Naive thymus-derived CD4-positive, alpha-beta T cell (primary cell): ENCODE data around the gene RGS6. TPM values are rescaled to one million over a fixed set of nuclear protein-coding genes. Genes with fewer than 3 reads are reported as not detected.

Experiments used
- ATAC-seq: fragments of 150-1000 bp; cut with Tn5 transposase; 2 replicates; pipeline ENCODE4 v1.10.0; 2021; ENCODE audit warnings: mild to moderate bottlenecking, moderate library complexity
- CTCF ChIA-PET: fragments of 350-600 bp; sonication (Branson Sonifier 250); formaldehyde crosslinking; loops from one replicate; lab custom pipeline; 2021; ENCODE audit warnings: antibody characterized with exemption; lab: Charles Lee
- POLR2A ChIA-PET: fragments of 350-600 bp; sonication (Branson Sonifier 250); formaldehyde crosslinking; loops from one replicate; lab custom pipeline; 2021; ENCODE audit warnings: antibody characterized with exemption, inconsistent platforms; lab: Charles Lee
- DNase-seq, 9 donors: peaks; one replicate each; pipeline versions ENCODE4 v3.0.0 to v3.0.0-alpha.2; 2020 to 2022; ENCODE audit warnings: mixed read lengths in 1 of 9
- H3K27ac ChIP-seq: one replicate; pipeline ENCODE4 v1.7.0; 2013; ENCODE audit warnings: mild to moderate bottlenecking, low read depth, low read length, moderate library complexity
- H3K27me3 ChIP-seq, 2 donors: one replicate each; pipeline ENCODE4 v1.7.0; 2013; ENCODE audit warnings: low read length in 2 of 2, mild to moderate bottlenecking in 2 of 2, moderate library complexity in 2 of 2; ENCODE audit not compliant: control insufficient read depth in 2 of 2, insufficient read depth in 2 of 2
- H3K36me3 ChIP-seq, 3 experiments: 1 replicate in 2 of 3; 2 replicates in 1 of 3; pipeline ENCODE4 v1.7.0; 2013; ENCODE audit warnings: low read length in 3 of 3, mild to moderate bottlenecking in 3 of 3, moderate library complexity in 1 of 3; ENCODE audit not compliant: insufficient read depth in 3 of 3, control insufficient read depth in 2 of 3
- H3K4me1 ChIP-seq, 2 donors: one replicate each; pipeline ENCODE4 v1.7.0; 2013; ENCODE audit warnings: low read length in 2 of 2, mild to moderate bottlenecking in 2 of 2, moderate library complexity in 1 of 2; ENCODE audit not compliant: control insufficient read depth in 2 of 2, insufficient read depth in 2 of 2
- H3K4me3 ChIP-seq: 2 replicates; pipeline ENCODE4 v1.7.0; 2013; ENCODE audit warnings: mild to moderate bottlenecking, low read length
- H3K9me3 ChIP-seq, 3 experiments: 1 replicate in 2 of 3; 2 replicates in 1 of 3; pipeline ENCODE4 v1.7.0; 2013; ENCODE audit warnings: low read length in 3 of 3; ENCODE audit not compliant: control insufficient read depth in 2 of 3
- H3K27ac Mint-ChIP-seq, 9 donors: one replicate each; pipeline ENCODE4 v1.8.0; 2020 to 2022; ENCODE audit warnings: mixed read lengths in 9 of 9, mild to moderate bottlenecking in 8 of 9, moderate library complexity in 5 of 9, inconsistent platforms in 2 of 9
- H3K27me3 Mint-ChIP-seq, 5 donors: one replicate each; pipeline ENCODE4 v1.8.0; 2021 to 2022; ENCODE audit warnings: mixed read lengths in 5 of 5, mild to moderate bottlenecking in 1 of 5
- H3K36me3 Mint-ChIP-seq, 5 donors: one replicate each; pipeline ENCODE4 v1.8.0; 2020 to 2022; ENCODE audit warnings: mixed read lengths in 5 of 5, mild to moderate bottlenecking in 3 of 5, inconsistent platforms in 1 of 5
- H3K4me1 Mint-ChIP-seq, 7 donors: one replicate each; pipeline ENCODE4 v1.8.0; 2020 to 2022; ENCODE audit warnings: mixed read lengths in 7 of 7, mild to moderate bottlenecking in 3 of 7, inconsistent platforms in 1 of 7
- H3K4me3 Mint-ChIP-seq, 10 donors: one replicate each; pipeline ENCODE4 v1.8.0; 2020 to 2022; ENCODE audit warnings: mild to moderate bottlenecking in 10 of 10, mixed read lengths in 10 of 10, moderate library complexity in 6 of 10, inconsistent platforms in 2 of 10
- H3K9me3 Mint-ChIP-seq, 11 donors: one replicate each; pipeline ENCODE4 v1.8.0; 2020 to 2022; ENCODE audit warnings: mixed read lengths in 11 of 11, mild to moderate bottlenecking in 4 of 11, inconsistent platforms in 1 of 11, moderate library complexity in 1 of 11
- intact Hi-C, 2 donors: fragments of 100-400 bp; cut with micrococcal nuclease; formaldehyde crosslinking; loops; one replicate each; pipeline ENCODE4 v1.15.1; 2023
- polyA plus RNA-seq, 2 donors: library from polyadenylated mRNA; unstranded; fragments of 300-500 nt; fragmentation: Illumina TruSeq; gene quantifications; one replicate each; pipeline ENCODE4 v1.2.3, GENCODE V29; 2021
- total RNA-seq, 6 experiments: library from RNA in 5 of 6; stranded (reverse) in 5 of 6; gene quantifications; 1 replicate in 5 of 6; 2 replicates in 1 of 6; pipeline ENCODE4 v1.2.3 and lab custom pipeline; 2021 to 2026

The RGS6 gene
- total and polyA plus RNA-seq, 7 experiments from 2014 or later, result 0.29 to 0.97 TPM; not detected in 5

DNA sequence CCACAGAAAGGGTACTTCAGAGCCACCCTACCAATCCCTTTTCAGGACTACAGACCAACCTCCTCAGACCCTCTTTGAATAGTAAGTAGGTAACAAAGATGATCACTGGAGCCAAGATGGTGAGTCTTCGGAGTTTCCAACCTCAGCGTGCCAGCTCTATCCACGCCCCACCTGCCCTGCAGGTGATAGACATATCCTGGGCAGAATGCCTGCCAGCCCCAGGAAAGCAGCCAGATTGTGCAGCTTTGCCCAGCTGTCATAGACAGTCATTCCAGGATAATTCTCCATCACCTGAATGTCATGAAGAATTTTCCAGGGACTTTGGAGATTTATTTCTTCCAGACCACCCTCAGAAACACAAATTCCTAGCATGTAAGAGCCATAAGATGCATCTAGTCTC is 434.4 kb downstream of the RGS6 start:
- Mint-ChIP-seq H3K9me3 (peaks cover 0 to 2% (median 0%) of the 10 kb centered on the region in 11 donors), H3K4me3 (no peak overlapping the region), H3K4me1 (no peaks in the 10 kb centered on the region), H3K36me3 (no peaks in the 10 kb centered on the region), H3K27me3 (peaks cover 0 to 35% (median 3%) of the 10 kb centered on the region in 5 donors), H3K27ac (no peak overlapping the region)
- no peak for ATAC-seq
- Histone ChIP-seq H3K4me3 (no peak overlapping the region), H3K9me3 (no peaks in the 10 kb centered on the region), H3K27me3 (no peaks in the 10 kb centered on the region), H3K27ac (no peak overlapping the region), H3K36me3 (no peaks in the 10 kb centered on the region), H3K4me1 (no peaks in the 10 kb centered on the region)
- DNase-seq, result no peak
- CTCF ChIA-PET, result no interaction called here
- intact Hi-C loops, result no loop called here
- POLR2A ChIA-PET, result no interaction called here

DNA sequence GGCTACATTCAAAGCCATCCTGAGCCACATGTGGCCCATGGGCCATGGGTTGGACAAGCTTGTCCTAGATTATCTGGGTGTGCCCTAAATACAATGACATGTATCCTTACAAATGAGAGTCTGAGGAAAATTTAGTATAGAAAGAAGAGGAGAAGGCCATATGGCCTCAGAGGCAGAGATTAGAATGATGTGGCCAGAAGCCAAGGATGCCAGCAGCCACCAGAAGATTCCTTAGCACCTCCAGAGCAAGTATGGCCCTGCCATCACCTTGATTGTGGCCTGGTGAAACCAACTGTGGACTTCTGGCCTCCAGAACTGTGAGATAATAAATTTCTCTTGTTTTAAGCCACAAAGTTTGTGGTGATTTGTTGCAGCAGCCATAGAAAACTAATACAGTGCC is 436.9 kb downstream of the RGS6 start:
- Histone ChIP-seq H3K4me3 (no peak overlapping the region), H3K27ac (no peak overlapping the region), H3K4me1 (no peaks in the 10 kb centered on the region), H3K27me3 (no peaks in the 10 kb centered on the region), H3K9me3 (no peaks in the 10 kb centered on the region), H3K36me3 (no peaks in the 10 kb centered on the region)
- H3K27me3 Mint-ChIP-seq, result peaks cover 8 to 36% (median 9%) of the 10 kb centered on the region in 5 donors
- no peaks in the 10 kb centered on the region for H3K4me1 Mint-ChIP-seq
- no peaks in the 10 kb centered on the region for H3K36me3 Mint-ChIP-seq
- DNase-seq (no peak), ATAC-seq (no peak)
- POLR2A ChIA-PET, result no interaction called here
- no peak overlapping the region for H3K27ac Mint-ChIP-seq
- intact Hi-C loops, result no loop called here
- no peak overlapping the region for H3K4me3 Mint-ChIP-seq
- CTCF ChIA-PET, result no interaction called here
- peaks cover 0 to 6% (median 2%) of the 10 kb centered on the region in 11 donors for H3K9me3 Mint-ChIP-seq

- Histone ChIP-seq H3K27ac (no peak overlapping the region), H3K36me3 (no peaks in the 10 kb centered on the region), H3K4me1 (no peaks in the 10 kb centered on the region), H3K27me3 (no peaks in the 10 kb centered on the region), H3K4me3 (no peak overlapping the region), H3K9me3 (peaks cover 0 to 4% (median 0%) of the 10 kb centered on the region in 3 experiments)
- Mint-ChIP-seq H3K27me3 (peaks cover 27 to 48% (median 40%) of the 10 kb centered on the region in 5 donors), H3K9me3 (peaks cover 5 to 39% (median 19%) of the 10 kb centered on the region in 11 donors), H3K36me3 (peaks cover 0 to 9% (median 4%) of the 10 kb centered on the region in 5 donors), H3K4me3 (peak overlapping the region in 1 of 10 donors; percentile 5), H3K27ac (no peak overlapping the region), H3K4me1 (peaks cover 0 to 13% (median 0%) of the 10 kb centered on the region in 7 donors)
- intact Hi-C loops, result no loop called here
- ATAC-seq (no peak), DNase-seq (no peak)
- POLR2A ChIA-PET, result no interaction called here
- CTCF ChIA-PET, result no interaction called here
Measured at GRCh38 chr14:72377016-72377415, 444.8 kb downstream of the RGS6 start.

- Mint-ChIP-seq H3K27ac (no peak overlapping the region), H3K4me3 (no peak overlapping the region), H3K36me3 (peaks cover 0 to 5% (median 4%) of the 10 kb centered on the region in 5 donors), H3K27me3 (peaks cover 20 to 56% (median 42%) of the 10 kb centered on the region in 5 donors), H3K9me3 (peaks cover 2 to 24% (median 12%) of the 10 kb centered on the region in 11 donors), H3K4me1 (peaks cover 0 to 13% (median 0%) of the 10 kb centered on the region in 7 donors)
- DNase-seq, result no peak
- no peaks in the 10 kb centered on the region for H3K4me1 ChIP-seq
- ChIA-PET POLR2A (no interaction called here), CTCF (no interaction called here)
- H3K36me3 ChIP-seq, result no peaks in the 10 kb centered on the region
- peaks cover 0 to under 1% (median 0%) of the 10 kb centered on the region in 3 experiments for H3K9me3 ChIP-seq
- ATAC-seq, result no peak
- intact Hi-C loops, result no loop called here
- no peak overlapping the region for H3K4me3 ChIP-seq
- no peaks in the 10 kb centered on the region for H3K27me3 ChIP-seq
- no peak overlapping the region for H3K27ac ChIP-seq
Measured at GRCh38 chr14:72380456-72380855, 448.2 kb downstream of the RGS6 start.

DNA sequence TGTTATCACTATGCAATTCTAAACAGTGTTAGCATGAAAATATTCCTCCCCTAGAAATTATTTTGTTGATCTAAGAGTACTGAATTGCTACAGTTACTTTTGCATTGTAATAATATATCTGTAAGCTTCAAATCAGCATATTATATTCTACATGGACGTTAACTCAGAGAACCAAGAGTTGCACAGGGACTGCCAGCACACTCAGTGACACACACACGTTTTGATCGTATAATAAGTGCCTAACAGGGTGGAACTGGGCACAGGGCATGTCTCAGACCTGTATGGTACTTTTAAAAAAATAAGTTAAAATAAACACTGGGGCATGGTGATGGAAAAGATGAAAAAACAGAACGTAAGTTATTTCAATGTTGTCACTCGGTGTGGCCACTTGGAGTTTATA is 451.6 kb downstream of the RGS6 start:
- Mint-ChIP-seq H3K27ac (no peak overlapping the region), H3K27me3 (peaks cover 14 to 68% (median 21%) of the 10 kb centered on the region in 5 donors), H3K9me3 (peaks cover 0 to 8% (median 0%) of the 10 kb centered on the region in 11 donors), H3K36me3 (no peaks in the 10 kb centered on the region), H3K4me1 (peaks cover 0 to 3% (median 0%) of the 10 kb centered on the region in 7 donors), H3K4me3 (no peak overlapping the region)
- POLR2A ChIA-PET, result no interaction called here
- Histone ChIP-seq H3K9me3 (no peaks in the 10 kb centered on the region), H3K27ac (no peak overlapping the region), H3K27me3 (no peaks in the 10 kb centered on the region), H3K4me3 (no peak overlapping the region), H3K36me3 (no peaks in the 10 kb centered on the region), H3K4me1 (no peaks in the 10 kb centered on the region)
- CTCF ChIA-PET, result no interaction called here
- intact Hi-C loops, result no loop called here
- no peak for DNase-seq
- ATAC-seq, result no peak

- no peak overlapping the region for H3K4me3 Mint-ChIP-seq
- no peaks in the 10 kb centered on the region for H3K36me3 Mint-ChIP-seq
- DNase-seq, result no peak
- H3K4me1 Mint-ChIP-seq, result peaks cover 0 to 2% (median 0%) of the 10 kb centered on the region in 7 donors
- H3K27me3 Mint-ChIP-seq, result peaks cover 6 to 52% (median 8%) of the 10 kb centered on the region in 5 donors
- H3K4me1 ChIP-seq, result no peaks in the 10 kb centered on the region
- no peak overlapping the region for H3K27ac ChIP-seq
- CTCF ChIA-PET, result no interaction called here
- no peak overlapping the region for H3K4me3 ChIP-seq
- no peaks in the 10 kb centered on the region for H3K9me3 ChIP-seq
- ATAC-seq, result no peak
- no peak overlapping the region for H3K27ac Mint-ChIP-seq
- peaks cover 0 to 8% (median 3%) of the 10 kb centered on the region in 11 donors for H3K9me3 Mint-ChIP-seq
- H3K27me3 ChIP-seq, result no peaks in the 10 kb centered on the region
- H3K36me3 ChIP-seq, result no peaks in the 10 kb centered on the region
- intact Hi-C loops, result no loop called here
- POLR2A ChIA-PET, result no interaction called here
Measured at GRCh38 chr14:72387726-72388125, 455.5 kb downstream of the RGS6 start.

DNA sequence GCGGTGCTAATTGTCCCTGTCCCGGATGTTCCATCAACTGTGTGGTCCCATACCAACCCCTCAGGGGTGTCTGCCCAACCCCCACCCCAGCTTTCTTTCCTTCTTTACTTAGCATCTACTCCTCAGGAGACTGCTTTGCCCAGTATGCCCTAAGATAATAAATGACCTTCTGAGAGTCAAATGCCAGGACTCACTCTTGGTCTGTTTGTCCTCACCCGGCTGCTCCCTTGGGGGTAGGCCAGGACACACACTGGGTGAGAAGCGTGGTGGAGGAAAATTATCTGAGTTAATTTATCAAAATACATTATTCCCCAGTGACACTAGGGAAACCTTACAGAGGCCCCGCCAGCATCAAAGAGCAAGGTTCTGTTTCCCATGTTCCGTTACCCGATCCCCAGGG is 457.0 kb downstream of the RGS6 start:
- POLR2A ChIA-PET, result interaction anchor here (0.6 kb wide), 1 partner anchor 1644 kb away, joined by 3 read pairs; no protein-coding TSS in a partner anchor
- Mint-ChIP-seq H3K27me3 (peaks cover 5 to 42% (median 8%) of the 10 kb centered on the region in 5 donors), H3K27ac (no peak overlapping the region), H3K36me3 (peaks cover 0 to 7% (median 3%) of the 10 kb centered on the region in 5 donors), H3K4me1 (peaks cover 0 to 2% (median 0%) of the 10 kb centered on the region in 7 donors), H3K4me3 (no peak overlapping the region), H3K9me3 (peaks cover 0 to 23% (median 10%) of the 10 kb centered on the region in 11 donors)
- CTCF ChIA-PET, result no interaction called here
- Histone ChIP-seq H3K27ac (no peak overlapping the region), H3K36me3 (no peaks in the 10 kb centered on the region), H3K4me3 (no peak overlapping the region), H3K27me3 (no peaks in the 10 kb centered on the region), H3K9me3 (no peaks in the 10 kb centered on the region), H3K4me1 (no peaks in the 10 kb centered on the region)
- DNase-seq, result no peak
- ATAC-seq, result no peak
- intact Hi-C loops, result no loop called here
